Activated B cell treated with CpG ODN at 0.5 μM for 24 hours (primary cell): Measurements from ENCODE around the gene SMC3. TPM values are rescaled to one million over a fixed set of nuclear protein-coding genes. Genes with fewer than 3 reads are reported as not detected.

Experiments used
- ATAC-seq: fragments of 200-7000 bp; cut with Tn5 transposase; one replicate; pipeline ENCODE4 v1.10.0; 2021; ENCODE audit warnings: low read depth, mild to moderate bottlenecking, moderate library complexity
- CTCF ChIA-PET: fragments of 350-600 bp; sonication (Branson Sonifier 250); formaldehyde crosslinking; loops from one replicate; lab custom pipeline; 2021; ENCODE audit warnings: antibody characterized with exemption; lab: Charles Lee
- POLR2A ChIA-PET: fragments of 350-600 bp; sonication (Branson Sonifier 250); formaldehyde crosslinking; loops from one replicate; lab custom pipeline; 2021; ENCODE audit warnings: antibody characterized with exemption; lab: Charles Lee
- DNase-seq: peaks from one replicate; pipeline ENCODE4 v3.0.0; 2022
- H3K27ac Mint-ChIP-seq: one replicate; pipeline ENCODE4 v1.8.0; 2020; ENCODE audit warnings: mixed read lengths
- H3K27me3 Mint-ChIP-seq: one replicate; pipeline ENCODE4 v1.8.0; 2021; ENCODE audit warnings: mixed read lengths
- H3K36me3 Mint-ChIP-seq: one replicate; pipeline ENCODE4 v1.8.0; 2021; ENCODE audit warnings: low read depth, mixed read lengths
- H3K4me1 Mint-ChIP-seq: one replicate; pipeline ENCODE4 v1.8.0; 2021; ENCODE audit warnings: mixed read lengths
- H3K4me3 Mint-ChIP-seq: one replicate; pipeline ENCODE4 v1.8.0; 2020; ENCODE audit warnings: mild to moderate bottlenecking, mixed read lengths
- H3K9me3 Mint-ChIP-seq: one replicate; pipeline ENCODE4 v1.8.0; 2020; ENCODE audit warnings: mixed read lengths
- intact Hi-C: fragments of 100-400 bp; cut with micrococcal nuclease; formaldehyde crosslinking; loops from one replicate; pipeline ENCODE4 v1.15.1; 2024
- total RNA-seq: library from RNA; stranded (reverse); gene quantifications from 2 replicates; pipeline ENCODE4 v1.2.3, GENCODE V29; 2022
- TF ChIP-seq, protein P1 (sequence below): fragments of 200-600 bp; IDR thresholded peaks from one replicate; pipeline ENCODE4 v1.8.0; 2022; ENCODE audit warnings: antibody characterized with exemption, mild to moderate bottlenecking

Gene SMC3
- total RNA-seq, 1 donor from 2014 or later = 41.1 TPM

DNA sequence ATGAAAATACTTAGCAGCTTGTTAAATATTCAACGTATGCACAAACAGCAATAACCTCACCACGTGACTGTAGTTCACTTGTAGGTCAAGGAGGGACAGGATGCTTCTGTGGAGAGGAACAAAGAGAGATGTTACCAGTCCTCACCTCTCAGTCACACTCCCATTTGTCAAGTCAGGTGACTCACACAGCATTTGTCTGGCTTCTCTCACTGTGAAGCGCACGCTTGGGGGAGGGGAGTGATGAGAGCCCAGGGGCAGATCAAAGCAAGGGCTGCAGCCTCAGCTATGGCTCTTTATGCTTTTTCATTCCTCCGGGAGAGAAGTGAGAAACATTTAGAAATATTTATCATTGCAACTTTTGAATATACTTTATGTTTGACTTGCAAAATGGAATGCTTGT, 73.8 kb downstream of the SMC3 start:
- CTCF ChIA-PET = interaction anchor here (1.9 kb wide), 1 partner anchor 31 kb away, joined by 5 read pairs; no protein-coding TSS in a partner anchor
- TF ChIP-seq, protein P1, sequence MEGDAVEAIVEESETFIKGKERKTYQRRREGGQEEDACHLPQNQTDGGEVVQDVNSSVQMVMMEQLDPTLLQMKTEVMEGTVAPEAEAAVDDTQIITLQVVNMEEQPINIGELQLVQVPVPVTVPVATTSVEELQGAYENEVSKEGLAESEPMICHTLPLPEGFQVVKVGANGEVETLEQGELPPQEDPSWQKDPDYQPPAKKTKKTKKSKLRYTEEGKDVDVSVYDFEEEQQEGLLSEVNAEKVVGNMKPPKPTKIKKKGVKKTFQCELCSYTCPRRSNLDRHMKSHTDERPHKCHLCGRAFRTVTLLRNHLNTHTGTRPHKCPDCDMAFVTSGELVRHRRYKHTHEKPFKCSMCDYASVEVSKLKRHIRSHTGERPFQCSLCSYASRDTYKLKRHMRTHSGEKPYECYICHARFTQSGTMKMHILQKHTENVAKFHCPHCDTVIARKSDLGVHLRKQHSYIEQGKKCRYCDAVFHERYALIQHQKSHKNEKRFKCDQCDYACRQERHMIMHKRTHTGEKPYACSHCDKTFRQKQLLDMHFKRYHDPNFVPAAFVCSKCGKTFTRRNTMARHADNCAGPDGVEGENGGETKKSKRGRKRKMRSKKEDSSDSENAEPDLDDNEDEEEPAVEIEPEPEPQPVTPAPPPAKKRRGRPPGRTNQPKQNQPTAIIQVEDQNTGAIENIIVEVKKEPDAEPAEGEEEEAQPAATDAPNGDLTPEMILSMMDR = no peak
- peak overlapping the region; percentile 16 for H3K4me3 Mint-ChIP-seq
- no peak overlapping the region for H3K27ac Mint-ChIP-seq
- intact Hi-C loops = no loop called here
- H3K27me3 Mint-ChIP-seq = peaks cover 48% of the 10 kb centered on the region
- no peaks in the 10 kb centered on the region for H3K9me3 Mint-ChIP-seq
- ATAC-seq (peak; percentile 32), DNase-seq (no peak)
- POLR2A ChIA-PET = interaction anchor here (1.0 kb wide), 1 partner anchor 31 kb away, joined by 3 read pairs; no protein-coding TSS in a partner anchor
- peaks cover 17% of the 10 kb centered on the region for H3K4me1 Mint-ChIP-seq
- no peaks in the 10 kb centered on the region for H3K36me3 Mint-ChIP-seq

DNA sequence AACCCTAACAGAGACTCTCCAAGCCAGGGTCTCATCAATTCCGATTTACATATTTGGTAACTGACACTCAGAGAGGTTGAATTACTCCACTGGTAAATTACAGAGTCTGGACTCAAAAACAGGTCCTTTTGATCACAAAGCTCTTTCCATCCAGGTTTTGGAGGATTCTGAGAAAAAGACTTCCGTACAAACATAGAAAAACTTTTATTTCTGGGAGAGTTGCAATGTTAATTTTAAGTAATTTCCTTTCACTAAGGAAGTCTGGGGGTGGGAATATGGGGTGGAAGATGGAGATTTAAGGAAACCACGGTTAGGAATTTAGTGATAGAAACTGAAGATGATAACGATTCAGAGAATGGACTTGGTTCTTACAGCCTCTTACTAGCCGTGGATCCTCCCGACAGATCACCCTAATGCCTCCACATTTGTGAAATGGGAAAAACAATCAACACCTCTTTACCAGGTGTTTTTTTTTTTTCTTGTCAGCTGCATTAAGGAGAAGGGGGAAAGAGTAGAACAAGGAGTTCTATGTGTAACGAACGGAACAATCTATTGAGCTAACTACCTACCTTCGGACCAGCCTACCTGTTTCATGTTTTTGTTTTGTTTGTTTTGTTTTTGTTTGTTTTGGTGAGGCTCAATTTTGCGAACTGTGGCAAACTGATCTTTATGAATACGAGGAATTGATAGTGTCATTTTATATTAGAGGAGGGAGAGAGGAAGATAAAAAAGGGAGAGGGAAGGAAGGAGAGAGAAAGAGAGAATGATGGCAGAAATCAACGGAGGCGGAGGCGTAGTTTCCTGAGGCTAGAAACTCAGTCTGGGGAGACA, 74.9 kb downstream of the SMC3 start:
- Mint-ChIP-seq H3K36me3 (no peaks in the 10 kb centered on the region), H3K4me1 (peaks cover 17% of the 10 kb centered on the region), H3K27me3 (peaks cover 48% of the 10 kb centered on the region), H3K9me3 (no peaks in the 10 kb centered on the region), H3K4me3 (peak overlapping the region; percentile 70), H3K27ac (no peak overlapping the region)
- ChIA-PET CTCF (interaction anchor here (1.9 kb wide), 1 partner anchor 30 kb away, joined by 5 read pairs; no protein-coding TSS in a partner anchor), POLR2A (interaction anchor here (1.0 kb wide), 1 partner anchor 16 kb away, joined by 3 read pairs; no protein-coding TSS in a partner anchor)
- DNase-seq (no peak), ATAC-seq (no peak)
- TF ChIP-seq, protein P1 = no peak
- intact Hi-C loops = no loop called here

DNA sequence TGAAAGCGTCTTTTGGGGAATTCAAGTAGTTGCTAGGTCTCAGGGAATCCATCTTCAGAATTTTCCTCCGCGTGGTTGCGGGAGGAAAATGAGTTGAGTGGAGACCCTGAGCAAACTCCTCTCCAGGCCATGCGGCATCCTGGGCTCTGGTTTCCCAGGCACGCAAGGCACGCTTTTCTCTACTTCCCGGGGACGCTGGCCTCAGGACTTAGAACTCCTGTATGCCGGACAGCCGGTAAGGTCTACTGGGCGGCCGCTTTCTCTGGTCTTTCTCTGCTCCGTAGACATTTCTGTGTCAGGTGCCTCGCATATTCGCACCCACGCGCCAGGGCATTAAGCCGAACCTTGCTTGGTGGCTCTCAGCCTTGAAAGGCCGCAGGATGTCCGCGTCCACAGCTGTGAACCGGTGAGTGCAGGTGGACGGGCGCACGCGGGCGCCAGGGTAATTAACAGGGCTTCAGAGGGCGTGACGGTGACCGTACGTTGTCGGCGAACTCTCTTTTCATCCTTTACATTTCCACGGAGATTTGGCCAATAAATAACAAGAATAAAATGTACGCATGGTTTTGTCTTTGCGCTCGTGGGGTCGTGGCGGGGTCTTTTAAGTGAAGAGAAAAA, 75.6 kb downstream of the SMC3 start:
- intact Hi-C loops = no loop called here
- TF ChIP-seq, protein P1 = no peak
- CTCF ChIA-PET = no interaction called here
- ATAC-seq (peak; percentile 16), DNase-seq (no peak)
- H3K4me3 Mint-ChIP-seq = peak overlapping the region; percentile 79
- H3K4me1 Mint-ChIP-seq = peaks cover 17% of the 10 kb centered on the region
- H3K36me3 Mint-ChIP-seq = no peaks in the 10 kb centered on the region
- H3K9me3 Mint-ChIP-seq = no peaks in the 10 kb centered on the region
- H3K27me3 Mint-ChIP-seq = peaks cover 44% of the 10 kb centered on the region
- POLR2A ChIA-PET = no interaction called here
- H3K27ac Mint-ChIP-seq = no peak overlapping the region

DNA sequence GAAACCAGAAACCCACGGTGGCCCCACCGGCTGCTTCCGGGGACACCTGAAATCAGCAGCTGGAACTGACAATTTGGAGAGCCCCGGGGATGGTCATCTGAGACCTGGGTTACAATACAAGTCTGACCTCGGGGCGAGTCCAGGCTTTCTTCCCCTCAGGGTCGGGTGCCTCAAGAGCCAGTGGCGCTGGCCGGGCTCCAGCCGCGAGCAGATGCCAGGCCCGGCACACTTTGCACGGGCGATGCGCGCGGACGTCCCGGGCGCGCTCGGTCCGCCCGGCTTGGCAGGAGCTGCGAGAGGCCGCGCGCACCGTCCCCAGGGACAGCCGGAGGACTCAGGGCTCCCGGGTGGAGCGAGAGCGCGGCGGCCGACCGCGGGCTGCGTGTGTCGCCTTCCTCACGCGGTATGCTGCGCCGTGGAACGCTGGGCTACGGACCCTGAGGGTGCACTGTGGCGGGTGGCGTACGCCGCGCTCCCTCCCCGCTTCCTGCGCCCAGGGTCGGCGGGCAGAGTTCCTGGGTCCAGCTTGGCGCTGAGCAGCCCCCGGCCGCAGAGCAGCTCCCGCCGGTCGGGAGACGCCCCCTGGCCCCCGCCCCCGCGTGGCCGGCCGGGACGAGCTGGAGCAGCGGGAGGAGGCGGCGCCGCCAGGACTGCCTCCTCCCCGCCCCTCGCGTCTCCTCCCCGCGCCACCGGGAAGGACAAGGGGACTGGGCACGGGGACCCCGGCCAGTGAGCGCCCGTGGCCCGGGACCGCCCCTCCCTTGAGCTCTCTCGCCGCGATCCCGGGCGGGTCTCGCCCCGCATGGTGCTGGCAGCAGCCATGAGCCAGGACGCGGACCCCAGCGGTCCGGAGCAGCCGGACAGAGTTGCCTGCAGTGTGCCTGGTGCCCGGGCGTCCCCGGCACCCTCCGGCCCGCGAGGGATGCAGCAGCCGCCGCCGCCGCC, 76.4 kb downstream of the SMC3 start, which contains the start of gene RBM20:
TSS of gene RBM20 (plus strand) at position 684 of the 945 bp plus-strand sequence. CDS start at position 803, 119 bp downstream.
- Mint-ChIP-seq H3K4me1 (peaks cover 17% of the 10 kb centered on the region), H3K4me3 (peak within 1 kb of the TSS; percentile 79), H3K36me3 (no peaks in the 10 kb centered on the region), H3K27ac (no peak within 1 kb of the TSS), H3K27me3 (peaks cover 45% of the 10 kb centered on the region), H3K9me3 (no peaks in the 10 kb centered on the region)
- TF ChIP-seq, protein P1 = no peak
- peak; percentile 74 for ATAC-seq
- intact Hi-C loops = no loop called here
- peak; percentile 31 for DNase-seq
- ChIA-PET POLR2A (no interaction called here), CTCF (no interaction called here)
